ENCODE data around the gene PHRF1. TPM values are rescaled to one million over a fixed set of nuclear protein-coding genes. Genes with fewer than 3 reads are reported as not detected.

Gene PHRF1
- total RNA-seq, 1 experiment from 2014 or later = 42.3 TPM

DNA sequence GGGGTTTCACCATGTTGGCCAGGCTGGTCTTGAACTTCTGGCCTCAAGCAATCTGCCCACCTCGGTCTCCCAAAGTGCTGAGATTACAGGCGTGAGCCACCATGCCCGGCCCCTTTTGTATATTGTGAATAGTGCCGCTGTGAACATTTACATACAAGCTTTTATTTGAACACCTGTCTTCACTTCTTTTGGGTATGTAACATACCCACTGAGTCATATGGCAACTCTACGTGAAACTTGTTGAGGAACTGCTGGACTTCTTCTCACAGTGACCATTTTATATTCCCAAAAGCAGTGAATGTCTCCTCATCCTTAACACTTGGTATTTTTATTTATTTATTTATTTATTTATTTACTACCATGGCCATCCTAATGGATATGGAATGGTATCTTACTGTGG lies 54.6 kb downstream of the PHRF1 start:
- Mint-ChIP-seq H3K36me3 (ENCODE audit: insufficient read depth, unreplicated experiment) (peaks cover 15% of the 10 kb centered on the region), H3K27me3 (ENCODE audit: unreplicated experiment) (no peaks in the 10 kb centered on the region), H3K4me3 (ENCODE audit: low read depth, unreplicated experiment) (no peak overlapping the region), H3K4me1 (ENCODE audit: low read depth, unreplicated experiment) (no peaks in the 10 kb centered on the region), H3K27ac (ENCODE audit: unreplicated experiment) (no peak overlapping the region), H3K9me3 (ENCODE audit: low read depth, unreplicated experiment) (peaks cover 4% of the 10 kb centered on the region)
- intact Hi-C loops (cut with micrococcal nuclease; ENCODE audit: unreplicated experiment) = no loop called here
- DNase-seq = no peak
- TF ChIP-seq, protein P1, sequence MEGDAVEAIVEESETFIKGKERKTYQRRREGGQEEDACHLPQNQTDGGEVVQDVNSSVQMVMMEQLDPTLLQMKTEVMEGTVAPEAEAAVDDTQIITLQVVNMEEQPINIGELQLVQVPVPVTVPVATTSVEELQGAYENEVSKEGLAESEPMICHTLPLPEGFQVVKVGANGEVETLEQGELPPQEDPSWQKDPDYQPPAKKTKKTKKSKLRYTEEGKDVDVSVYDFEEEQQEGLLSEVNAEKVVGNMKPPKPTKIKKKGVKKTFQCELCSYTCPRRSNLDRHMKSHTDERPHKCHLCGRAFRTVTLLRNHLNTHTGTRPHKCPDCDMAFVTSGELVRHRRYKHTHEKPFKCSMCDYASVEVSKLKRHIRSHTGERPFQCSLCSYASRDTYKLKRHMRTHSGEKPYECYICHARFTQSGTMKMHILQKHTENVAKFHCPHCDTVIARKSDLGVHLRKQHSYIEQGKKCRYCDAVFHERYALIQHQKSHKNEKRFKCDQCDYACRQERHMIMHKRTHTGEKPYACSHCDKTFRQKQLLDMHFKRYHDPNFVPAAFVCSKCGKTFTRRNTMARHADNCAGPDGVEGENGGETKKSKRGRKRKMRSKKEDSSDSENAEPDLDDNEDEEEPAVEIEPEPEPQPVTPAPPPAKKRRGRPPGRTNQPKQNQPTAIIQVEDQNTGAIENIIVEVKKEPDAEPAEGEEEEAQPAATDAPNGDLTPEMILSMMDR (IDR thresholded peaks at IDR 0.05; ENCODE audit: unreplicated experiment) = no peak
- no TSS peak for BruUV-seq (replicated peaks)
- CTCF ChIA-PET = no interaction called here

DNA sequence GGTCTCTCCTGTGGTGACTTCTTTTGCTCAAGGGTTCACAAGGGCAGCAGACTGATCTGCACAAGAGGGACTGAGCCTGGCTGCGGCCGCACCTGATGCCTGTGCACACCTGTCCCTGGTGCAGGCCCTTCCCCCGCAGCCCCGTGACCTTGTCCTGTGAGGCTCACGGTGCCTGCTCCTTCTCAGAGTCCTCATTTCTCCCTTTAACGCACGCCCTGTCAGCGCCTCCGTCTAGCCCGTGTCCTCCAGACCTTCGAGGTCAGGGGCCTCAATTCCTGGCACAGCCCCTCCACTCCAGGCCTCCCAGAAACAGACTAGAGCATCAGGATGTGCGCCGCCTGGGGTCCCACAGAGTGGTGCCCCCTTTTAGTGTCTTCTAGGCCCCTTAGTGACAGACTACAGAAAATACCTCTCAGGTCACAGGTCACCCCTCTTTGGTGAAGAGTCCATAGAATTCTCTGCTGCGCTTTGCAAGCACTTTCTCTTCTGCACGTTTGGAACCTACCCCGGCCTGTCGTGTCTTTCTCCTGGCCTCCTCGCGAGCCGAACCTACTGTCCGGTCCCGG lies 59.8 kb downstream of the PHRF1 start:
- DNase-seq = no peak
- peaks cover 34% of the 10 kb centered on the region for H3K36me3 Mint-ChIP-seq (ENCODE audit: insufficient read depth, unreplicated experiment)
- TF ChIP-seq, protein P1 (IDR thresholded peaks at IDR 0.05; ENCODE audit: unreplicated experiment) = no peak
- no peak overlapping the region for H3K4me3 Mint-ChIP-seq (ENCODE audit: low read depth, unreplicated experiment)
- no TSS peak for BruUV-seq (replicated peaks)
- H3K9me3 Mint-ChIP-seq (ENCODE audit: low read depth, unreplicated experiment) = no peaks in the 10 kb centered on the region
- H3K4me1 Mint-ChIP-seq (ENCODE audit: low read depth, unreplicated experiment) = no peaks in the 10 kb centered on the region
- CTCF ChIA-PET = no interaction called here
- no peak overlapping the region for H3K27ac Mint-ChIP-seq (ENCODE audit: unreplicated experiment)
- no peaks in the 10 kb centered on the region for H3K27me3 Mint-ChIP-seq (ENCODE audit: unreplicated experiment)
- intact Hi-C loops (cut with micrococcal nuclease; ENCODE audit: unreplicated experiment) = no loop called here

DNA sequence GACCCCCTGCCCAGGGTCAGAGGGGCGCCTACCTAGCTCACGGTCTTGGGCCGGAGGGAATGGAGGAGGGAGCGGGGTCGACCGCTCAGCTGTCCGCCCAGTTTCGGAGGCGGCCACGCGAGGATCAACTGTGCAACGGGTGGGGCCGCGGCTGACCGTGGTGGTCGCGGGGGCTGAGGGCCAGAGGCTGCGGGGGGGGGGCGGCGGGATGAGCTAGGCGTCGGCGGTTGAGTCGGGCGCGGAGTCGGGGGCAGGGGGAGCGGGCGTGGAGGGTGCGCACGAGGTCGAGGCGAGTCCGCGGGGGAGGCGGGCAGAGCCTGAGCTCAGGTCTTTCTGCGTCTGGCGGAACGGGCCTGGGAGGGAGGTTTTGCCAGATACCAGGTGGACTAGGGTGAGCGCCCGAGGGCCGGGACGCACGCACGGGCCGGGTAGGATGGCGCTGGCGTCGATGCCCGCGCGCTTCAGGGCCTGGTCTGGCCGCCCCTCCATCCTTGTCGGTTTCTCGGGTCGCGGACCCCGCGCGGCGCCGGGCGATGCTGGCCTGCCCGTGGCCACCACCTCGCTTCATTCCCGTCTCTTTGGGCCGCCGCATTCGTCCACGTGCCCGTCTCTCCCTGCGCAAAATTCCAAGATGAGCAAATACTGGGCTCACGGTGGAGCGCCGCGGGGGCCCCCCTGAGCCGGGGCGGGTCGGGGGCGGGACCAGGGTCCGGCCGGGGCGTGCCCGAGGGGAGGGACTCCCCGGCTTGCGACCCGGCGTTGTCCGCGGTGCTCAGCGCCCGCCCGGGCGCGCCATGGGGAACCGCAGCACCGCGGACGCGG lies 60.5 kb downstream of the PHRF1 start, which contains the start of gene DRD4:
DRD4 (plus strand) TSS at position 759 of the 822 bp plus-strand sequence; CDS start at position 795, 36 bp downstream.
- H3K4me3 Mint-ChIP-seq (ENCODE audit: low read depth, unreplicated experiment) = no peak within 1 kb of the TSS
- H3K9me3 Mint-ChIP-seq (ENCODE audit: low read depth, unreplicated experiment) = no peaks in the 10 kb centered on the region
- no peaks in the 10 kb centered on the region for H3K27me3 Mint-ChIP-seq (ENCODE audit: unreplicated experiment)
- no peaks in the 10 kb centered on the region for H3K4me1 Mint-ChIP-seq (ENCODE audit: low read depth, unreplicated experiment)
- H3K27ac Mint-ChIP-seq (ENCODE audit: unreplicated experiment) = no peak within 1 kb of the TSS
- peaks cover 34% of the 10 kb centered on the region for H3K36me3 Mint-ChIP-seq (ENCODE audit: insufficient read depth, unreplicated experiment)
- no peak for DNase-seq
- no TSS peak for BruUV-seq (replicated peaks)
- CTCF ChIA-PET = no interaction called here
- TF ChIP-seq, protein P1 (IDR thresholded peaks at IDR 0.05; ENCODE audit: unreplicated experiment) = no peak
- intact Hi-C loops (cut with micrococcal nuclease; ENCODE audit: unreplicated experiment) = no loop called here

DNA sequence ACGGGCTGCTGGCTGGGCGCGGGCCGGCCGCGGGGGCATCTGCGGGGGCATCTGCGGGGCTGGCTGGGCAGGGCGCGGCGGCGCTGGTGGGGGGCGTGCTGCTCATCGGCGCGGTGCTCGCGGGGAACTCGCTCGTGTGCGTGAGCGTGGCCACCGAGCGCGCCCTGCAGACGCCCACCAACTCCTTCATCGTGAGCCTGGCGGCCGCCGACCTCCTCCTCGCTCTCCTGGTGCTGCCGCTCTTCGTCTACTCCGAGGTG lies 61.0 kb downstream of the PHRF1 start:
- CTCF ChIA-PET = no interaction called here
- Mint-ChIP-seq H3K27ac (ENCODE audit: unreplicated experiment) (no peak overlapping the region), H3K9me3 (ENCODE audit: low read depth, unreplicated experiment) (no peaks in the 10 kb centered on the region), H3K36me3 (ENCODE audit: insufficient read depth, unreplicated experiment) (peaks cover 39% of the 10 kb centered on the region), H3K27me3 (ENCODE audit: unreplicated experiment) (no peaks in the 10 kb centered on the region), H3K4me3 (ENCODE audit: low read depth, unreplicated experiment) (no peak overlapping the region), H3K4me1 (ENCODE audit: low read depth, unreplicated experiment) (no peaks in the 10 kb centered on the region)
- DNase-seq = no peak
- TF ChIP-seq, protein P1 (IDR thresholded peaks at IDR 0.05; ENCODE audit: unreplicated experiment) = no peak
- BruUV-seq (replicated peaks) = no TSS peak
- intact Hi-C loops (cut with micrococcal nuclease; ENCODE audit: unreplicated experiment) = no loop called here

Data from Calu3 (cell line).